RWPE1 (cell line): ENCODE results near the gene ZC3H15.

Source experiments
- CTCF ChIA-PET: fragments of 350-600 bp; sonication (Branson Sonifier 250); formaldehyde crosslinking; extraction: SDS; loops from one replicate; lab custom pipeline; 2021; lab: Yijun Ruan, JAX
- POLR2A ChIA-PET: fragments of 400-600 bp; formaldehyde crosslinking; extraction: SDS; loops from one replicate; lab custom pipeline; 2020; ENCODE audit warnings: antibody characterized with exemption; ENCODE audit not compliant: low non-redundant PET; lab: Yijun Ruan, JAX
- DNase-seq: peaks from one replicate; pipeline ENCODE4 v3.0.0; 2012; ENCODE audit warnings: low spot score
- H3K27ac ChIP-seq: fragments of 450-650 bp; 2 replicates; pipeline ENCODE4 v1.5.1; 2017
- TF ChIP-seq, protein P1 (sequence below): fragments of 450-650 bp; conservative IDR thresholded peaks from 2 replicates; pipeline ENCODE4 v1.5.1; 2017; ENCODE audit warnings: low read depth, mild to moderate bottlenecking

Gene ZC3H15

DNA sequence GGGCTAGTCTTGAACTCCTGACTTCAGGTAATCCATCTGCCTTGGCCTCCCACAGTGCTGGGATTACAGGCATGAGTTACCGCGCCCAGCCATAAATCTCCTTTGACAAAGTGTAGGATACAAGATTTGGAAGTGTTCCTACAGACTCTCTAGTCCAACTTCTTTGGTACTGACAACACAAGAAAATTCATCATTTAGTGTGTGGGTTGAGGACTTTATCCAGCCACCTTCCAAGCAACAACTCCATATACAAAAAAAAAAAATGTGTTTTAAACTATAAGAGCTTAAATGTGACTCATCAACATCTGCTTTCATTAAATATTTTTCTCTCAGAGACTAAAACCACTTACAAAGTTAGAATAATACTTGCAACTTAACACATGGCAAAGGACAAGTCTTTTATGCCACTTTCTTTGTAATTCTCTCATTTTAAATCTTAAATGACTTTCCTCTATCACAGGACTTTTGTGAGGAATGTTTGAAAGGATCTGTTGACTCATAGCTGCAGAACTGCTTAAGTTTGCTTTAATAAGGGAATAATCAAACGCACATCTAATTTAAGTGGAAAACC is 57.6 kb downstream of the ZC3H15 start:
- CTCF ChIA-PET, result interaction anchor here (0.7 kb wide), 1 partner anchor 150 kb away, joined by 3 read pairs; the partner anchor contains the start of gene FAM171B
- TF ChIP-seq, protein P1, sequence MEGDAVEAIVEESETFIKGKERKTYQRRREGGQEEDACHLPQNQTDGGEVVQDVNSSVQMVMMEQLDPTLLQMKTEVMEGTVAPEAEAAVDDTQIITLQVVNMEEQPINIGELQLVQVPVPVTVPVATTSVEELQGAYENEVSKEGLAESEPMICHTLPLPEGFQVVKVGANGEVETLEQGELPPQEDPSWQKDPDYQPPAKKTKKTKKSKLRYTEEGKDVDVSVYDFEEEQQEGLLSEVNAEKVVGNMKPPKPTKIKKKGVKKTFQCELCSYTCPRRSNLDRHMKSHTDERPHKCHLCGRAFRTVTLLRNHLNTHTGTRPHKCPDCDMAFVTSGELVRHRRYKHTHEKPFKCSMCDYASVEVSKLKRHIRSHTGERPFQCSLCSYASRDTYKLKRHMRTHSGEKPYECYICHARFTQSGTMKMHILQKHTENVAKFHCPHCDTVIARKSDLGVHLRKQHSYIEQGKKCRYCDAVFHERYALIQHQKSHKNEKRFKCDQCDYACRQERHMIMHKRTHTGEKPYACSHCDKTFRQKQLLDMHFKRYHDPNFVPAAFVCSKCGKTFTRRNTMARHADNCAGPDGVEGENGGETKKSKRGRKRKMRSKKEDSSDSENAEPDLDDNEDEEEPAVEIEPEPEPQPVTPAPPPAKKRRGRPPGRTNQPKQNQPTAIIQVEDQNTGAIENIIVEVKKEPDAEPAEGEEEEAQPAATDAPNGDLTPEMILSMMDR, result no peak
- H3K27ac ChIP-seq, result peak overlapping the region; percentile 71
- POLR2A ChIA-PET, result no interaction called here
- peak; percentile 23 for DNase-seq

DNA sequence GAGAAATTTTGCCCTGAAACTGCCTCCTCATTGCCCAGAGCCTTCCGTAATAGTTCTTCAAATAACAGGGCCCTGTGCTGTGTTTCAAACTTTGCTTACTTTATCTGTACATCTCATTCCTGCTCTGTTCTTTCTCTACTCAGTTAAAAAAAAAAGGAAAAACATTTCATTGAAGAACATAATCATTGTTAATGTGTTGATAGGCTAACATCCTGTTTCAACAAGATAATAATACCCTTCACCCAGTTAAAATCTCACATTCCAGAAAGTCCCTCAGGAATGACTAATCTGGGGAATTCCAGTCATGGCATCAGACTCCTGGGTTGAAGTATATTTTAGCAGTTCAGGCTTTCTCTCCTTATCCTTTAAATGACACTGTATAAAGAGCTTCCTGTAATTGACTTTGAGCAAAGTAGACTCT is 58.2 kb downstream of the ZC3H15 start:
- TF ChIP-seq, protein P1, result no peak
- ChIA-PET CTCF (no interaction called here), POLR2A (no interaction called here)
- H3K27ac ChIP-seq, result no peak overlapping the region
- DNase-seq, result peak; percentile 86

DNA sequence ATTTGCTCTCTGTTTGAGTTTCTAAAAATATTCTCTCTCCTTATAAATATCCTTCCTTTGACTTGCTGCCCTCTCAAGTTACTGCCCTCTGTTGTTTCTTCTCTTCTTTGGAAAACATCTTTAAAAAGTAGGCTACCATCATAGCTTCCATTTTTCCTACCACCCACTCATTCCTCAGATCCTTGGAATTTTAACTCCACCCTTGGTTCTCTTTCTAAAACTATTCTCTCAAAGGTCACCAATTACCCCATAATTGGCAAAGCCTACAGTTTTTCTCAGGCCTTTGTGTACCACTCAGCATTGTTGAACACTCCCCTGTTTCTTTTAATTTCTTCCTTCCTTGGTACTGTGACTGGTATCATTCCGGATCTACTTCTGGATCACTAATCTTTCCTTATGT is 60.8 kb downstream of the ZC3H15 start:
- DNase-seq, result no peak
- CTCF ChIA-PET, result interaction anchor here (0.6 kb wide), 1 partner anchor 39 kb away, joined by 3 read pairs; no protein-coding TSS in a partner anchor
- POLR2A ChIA-PET, result interaction anchor here (1.4 kb wide), 1 partner anchor 43 kb away, joined by 4 read pairs; the partner anchor contains the start of gene ITGAV
- TF ChIP-seq, protein P1, result no peak
- no peak overlapping the region for H3K27ac ChIP-seq

DNA sequence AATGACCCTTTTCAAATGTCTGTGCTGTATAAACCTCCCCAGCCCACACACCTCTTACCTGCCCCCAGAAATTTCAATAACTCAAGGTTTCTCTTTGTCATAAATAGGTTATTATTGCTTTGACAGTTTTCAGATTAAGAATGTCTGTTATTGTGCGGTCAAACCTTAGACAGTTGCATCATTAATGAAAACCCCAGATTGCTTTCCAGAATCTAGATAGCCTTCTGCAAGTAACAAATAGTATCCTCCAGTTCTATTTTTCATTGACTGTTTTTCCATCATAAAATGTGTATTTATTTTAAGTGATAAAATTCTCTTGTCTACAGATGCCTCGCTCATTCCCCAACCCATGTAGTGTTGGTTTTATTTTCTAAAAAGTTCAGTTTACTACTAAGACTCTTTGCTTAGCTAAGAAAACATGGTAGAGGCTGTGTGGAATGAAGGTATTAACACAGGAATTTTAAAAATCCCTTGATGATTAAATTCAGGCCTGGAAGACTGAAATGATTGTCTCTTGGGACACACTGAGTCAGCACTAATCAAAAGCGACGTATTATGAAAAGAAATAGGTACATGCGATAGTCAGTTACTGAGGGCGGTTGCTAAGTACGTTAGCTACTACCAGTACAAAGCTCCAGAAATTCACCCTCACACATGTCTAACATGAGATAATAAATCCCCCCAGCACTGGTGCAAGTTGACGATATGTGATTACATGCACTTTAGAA is 65.4 kb downstream of the ZC3H15 start:
- DNase-seq, result no peak
- TF ChIP-seq, protein P1, result no peak
- H3K27ac ChIP-seq, result no peak overlapping the region
- CTCF ChIA-PET, result no interaction called here
- POLR2A ChIA-PET, result no interaction called here

DNA sequence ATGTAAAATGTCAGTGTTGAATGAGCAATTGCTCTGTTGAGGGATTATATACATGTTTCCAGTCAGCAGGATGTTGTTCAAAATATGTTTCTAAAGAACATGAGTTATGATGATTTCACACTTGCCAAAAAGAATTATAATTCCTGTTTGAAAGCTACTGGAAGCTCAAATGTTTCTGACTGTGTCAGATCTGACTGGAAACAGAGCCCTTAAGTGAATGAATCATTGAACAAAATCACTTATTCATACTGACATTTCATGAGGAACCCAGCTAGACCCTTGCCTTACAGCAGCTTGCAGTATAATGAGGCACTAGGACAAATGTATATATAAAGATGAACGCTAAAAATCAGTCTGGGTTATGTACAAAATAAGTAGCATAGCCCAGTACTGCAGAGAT is 68.4 kb downstream of the ZC3H15 start:
- POLR2A ChIA-PET, result no interaction called here
- TF ChIP-seq, protein P1, result no peak
- CTCF ChIA-PET, result no interaction called here
- H3K27ac ChIP-seq, result no peak overlapping the region
- DNase-seq, result no peak

DNA sequence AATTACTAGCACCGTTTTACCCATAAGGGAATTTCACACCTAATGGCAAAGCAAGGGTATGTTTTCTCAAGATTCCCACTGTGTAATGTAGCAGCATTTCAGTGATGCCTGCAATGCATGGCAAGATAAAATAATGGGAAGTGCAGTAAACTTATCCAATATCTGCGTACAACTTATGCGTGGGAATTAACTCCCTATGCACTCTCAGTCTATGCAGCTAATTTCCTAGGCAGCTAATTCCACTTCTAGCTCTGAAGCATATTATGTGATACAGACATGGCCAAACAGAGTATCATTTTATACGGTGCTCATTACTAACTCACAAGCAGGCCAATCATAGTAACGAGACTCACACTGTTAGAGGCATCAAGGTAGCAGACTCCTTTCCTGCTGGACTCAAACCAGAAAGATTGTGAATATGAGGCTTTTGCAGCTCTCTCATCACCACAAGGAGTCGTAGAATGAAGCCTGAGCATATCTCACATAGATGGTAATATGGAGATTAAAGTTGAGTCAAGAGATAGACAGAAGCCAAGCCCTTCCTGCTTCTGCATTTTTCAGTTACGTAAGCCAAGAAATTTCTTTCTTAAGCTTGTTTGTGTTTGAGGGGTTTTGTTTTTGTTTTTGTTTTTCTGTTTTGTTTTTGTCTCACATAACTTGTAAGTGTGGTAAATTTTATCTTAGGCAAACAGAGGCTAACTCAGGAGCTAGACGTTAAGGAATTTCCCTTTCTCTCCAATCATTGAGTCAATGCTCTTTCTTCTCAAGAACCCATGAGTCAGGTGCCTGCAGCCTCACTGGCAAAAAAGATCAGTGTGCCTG is 69.0 kb downstream of the ZC3H15 start:
- H3K27ac ChIP-seq, result no peak overlapping the region
- ChIA-PET CTCF (interaction anchor here (0.6 kb wide), 1 partner anchor 454 kb away, joined by 6 read pairs; no protein-coding TSS in a partner anchor), POLR2A (no interaction called here)
- DNase-seq, result no peak
- TF ChIP-seq, protein P1, result no peak
